Upper lobe of left lung (tissue), 6 donors: ENCODE measurements around the gene MTFP1. TPM values are rescaled to one million over a fixed set of nuclear protein-coding genes. Genes with fewer than 3 reads are reported as not detected.

ENCODE experiments used
- ATAC-seq, 2 donors: fragments of 200-7000 bp; cut with Tn5 transposase; one replicate each; pipeline ENCODE4 v1.9.1; 2022; ENCODE audit warnings: mild to moderate bottlenecking in 2 of 2, moderate library complexity in 2 of 2; ENCODE audit not compliant: low FRiP score in 2 of 2
- DNase-seq, 2 donors: peaks; one replicate each; pipeline ENCODE4 v3.0.0-alpha.2; 2019 to 2020
- H3K27ac ChIP-seq, 4 donors: fragments of 200-600 bp; sonication (generic); one replicate each; pipeline ENCODE4 v1.5.1; 2016 to 2019
- H3K27me3 ChIP-seq, 4 donors: fragments of 200-600 bp; sonication (generic); one replicate each; pipeline ENCODE4 v1.5.1; 2017 to 2019
- H3K36me3 ChIP-seq, 4 donors: fragments of 200-600 bp; sonication (generic); one replicate each; pipeline ENCODE4 v1.5.1; 2016 to 2019
- H3K4me1 ChIP-seq, 4 donors: fragments of 200-600 bp; sonication (generic); one replicate each; pipeline ENCODE4 v1.5.1; 2018 to 2019
- H3K4me3 ChIP-seq, 4 donors: fragments of 200-600 bp; sonication (generic); one replicate each; pipeline ENCODE4 v1.5.1; 2017 to 2019; ENCODE audit warnings: mild to moderate bottlenecking in 2 of 4, moderate library complexity in 1 of 4
- H3K9me3 ChIP-seq, 4 donors: fragments of 200-600 bp; sonication (generic); one replicate each; pipeline ENCODE4 v1.5.1; 2018 to 2019
- CTCF ChIP-seq, 6 experiments: fragments of 450-650 bp in 4 of 6; fragments of 200-600 bp in 2 of 6; sonication (generic) in 2 of 6; IDR thresholded peaks; one replicate each; pipeline ENCODE4 v1.5.1; 2016 to 2019; ENCODE audit warnings: antibody characterized with exemption in 6 of 6
- EP300 ChIP-seq, 4 donors: sonication (generic); formaldehyde crosslinking; IDR thresholded peaks; one replicate each; pipeline ENCODE4 v1.5.1; 2017; ENCODE audit warnings: antibody characterized with exemption in 4 of 4, control low read depth in 2 of 4
- POLR2A ChIP-seq, 4 donors: fragments of 450-650 bp; IDR thresholded peaks; one replicate each; pipeline ENCODE4 v1.5.1; 2016 to 2017; ENCODE audit warnings: antibody characterized with exemption in 4 of 4, mild to moderate bottlenecking in 2 of 4
- POLR2AphosphoS5 ChIP-seq, 2 donors: sonication (generic); formaldehyde crosslinking; IDR thresholded peaks; one replicate each; pipeline ENCODE4 v1.5.1; 2017; ENCODE audit warnings: antibody characterized with exemption in 2 of 2
- WGBS, 2 donors: methylation state at CpG; one replicate each; pipeline ENCODE4 v1.1.5; 2017 to 2018; 5-methylcytosine and 5-hydroxymethylcytosine counted together
- total RNA-seq, 6 donors: library from RNA; depleted of rRNA in 4 of 6; stranded (reverse); fragments of >200 nt in 4 of 6; gene quantifications; one replicate each; pipeline versions ENCODE4 v1.1.0 to v1.2.1, GENCODE V29; 2016 to 2021
- donor health status: DM: no; HTN: no; CAD: no; lungs with moderate emphysema.
- donor health status: DM: no; HTN: yes; CAD: no; lungs with severe emphysema.

The MTFP1 gene
- total RNA-seq, 6 donors from 2014 or later = 5.8 to 28.4 (median 12.8) TPM

- Histone ChIP-seq H3K27me3 (no peaks in the 10 kb centered on the region), H3K9me3 (no peaks in the 10 kb centered on the region), H3K27ac (peak overlapping the region; percentile 93 to 98 (median 96)), H3K4me3 (peak overlapping the region in 1 of 4 donors; percentile 75), H3K4me1 (peaks cover 38 to 52% (median 45%) of the 10 kb centered on the region in 4 donors), H3K36me3 (peaks cover 0 to 23% (median 9%) of the 10 kb centered on the region in 4 donors)
- DNase-seq = no peak
- WGBS, 2 donors = 81 to 83% methylated on average over 8 of the region's 8 CpGs
- TF ChIP-seq CTCF (IDR thresholded peaks at IDR 0.05) = no peak
- TF ChIP-seq EP300 (IDR thresholded peaks at IDR 0.05) = no peak
- TF ChIP-seq POLR2A (IDR thresholded peaks at IDR 0.05) = no peak
- TF ChIP-seq POLR2AphosphoS5 (IDR thresholded peaks at IDR 0.05) = no peak
- ATAC-seq = no peak
Measured at GRCh38 chr22:30421695-30422480, 3.7 kb upstream of the MTFP1 start.

- DNase-seq = peak in 1 of 2 donors; percentile 85
- Histone ChIP-seq H3K36me3 (peaks cover 0 to 18% (median 9%) of the 10 kb centered on the region in 4 donors), H3K27me3 (no peaks in the 10 kb centered on the region), H3K27ac (peak overlapping the region; percentile 93 to 98 (median 96)), H3K9me3 (no peaks in the 10 kb centered on the region), H3K4me3 (peak overlapping the region; percentile 57 to 75 (median 68)), H3K4me1 (peaks cover 38 to 53% (median 45%) of the 10 kb centered on the region in 4 donors)
- TF ChIP-seq EP300 (IDR thresholded peaks at IDR 0.05) = peak in 2 of 4 donors; percentile 15 to 74
- peak; percentile 73 to 76 for TF ChIP-seq POLR2AphosphoS5 (IDR thresholded peaks at IDR 0.05)
- no peak for TF ChIP-seq CTCF (IDR thresholded peaks at IDR 0.05)
- TF ChIP-seq POLR2A (IDR thresholded peaks at IDR 0.05) = peak in 1 of 4 donors; percentile 20
- 36 to 46% methylated on average over 13 to 18 of the region's 18 CpGs for WGBS, 2 donors
- peak; percentile 27 to 72 for ATAC-seq
Measured at GRCh38 chr22:30422481-30423300, 2.9 kb upstream of the MTFP1 start.

GRCh38 chr22:30423301-30423958 is 2.1 kb upstream of the MTFP1 start:
- Histone ChIP-seq H3K27me3 (no peaks in the 10 kb centered on the region), H3K4me3 (peak overlapping the region; percentile 57 to 75 (median 68)), H3K27ac (peak overlapping the region; percentile 93 to 98 (median 96)), H3K9me3 (no peaks in the 10 kb centered on the region), H3K36me3 (peaks cover 0 to 10% (median 4%) of the 10 kb centered on the region in 4 donors), H3K4me1 (peaks cover 38 to 53% (median 45%) of the 10 kb centered on the region in 4 donors)
- ATAC-seq (peak; percentile 75 to 77), DNase-seq (peak in 1 of 2 donors; percentile 89)
- WGBS, 2 donors = 0 to 1% methylated on average over 14 to 33 of the region's 45 CpGs
- peak in 1 of 2 donors; percentile 95 for TF ChIP-seq POLR2AphosphoS5 (IDR thresholded peaks at IDR 0.05)
- no peak for TF ChIP-seq EP300 (IDR thresholded peaks at IDR 0.05)
- peak in 4 of 6 experiments; percentile 17 to 36 (median 24) for TF ChIP-seq CTCF (IDR thresholded peaks at IDR 0.05)
- TF ChIP-seq POLR2A (IDR thresholded peaks at IDR 0.05) = peak in 3 of 4 donors; percentile 77 to 94 (median 84)

GRCh38 chr22:30423959-30424533 is 1.5 kb upstream of the MTFP1 start:
- ATAC-seq (peak; percentile 93 to 97), DNase-seq (peak; percentile 96 to 98)
- Histone ChIP-seq H3K27me3 (no peaks in the 10 kb centered on the region), H3K9me3 (no peaks in the 10 kb centered on the region), H3K4me3 (peak overlapping the region; percentile 57 to 75 (median 68)), H3K4me1 (peaks cover 38 to 53% (median 45%) of the 10 kb centered on the region in 4 donors), H3K27ac (peak overlapping the region; percentile 93 to 98 (median 96)), H3K36me3 (peaks cover 0 to 4% (median 2%) of the 10 kb centered on the region in 4 donors)
- TF ChIP-seq CTCF (IDR thresholded peaks at IDR 0.05) = peak in 1 of 6 experiments; percentile 5
- TF ChIP-seq POLR2A (IDR thresholded peaks at IDR 0.05) = peak in 1 of 4 donors; percentile 87
- peak; percentile 78 to 93 for TF ChIP-seq POLR2AphosphoS5 (IDR thresholded peaks at IDR 0.05)
- TF ChIP-seq EP300 (IDR thresholded peaks at IDR 0.05) = peak in 1 of 4 donors; percentile 67
- WGBS, 2 donors = 3% methylated on average over 8 to 26 of the region's 31 CpGs
